GM12878 (cell line): ENCODE measurements around the gene ALDH3B2. TPM values are rescaled to one million over a fixed set of nuclear protein-coding genes. Genes with fewer than 3 reads are reported as not detected.

Experiments used
- ATAC-seq: fragments of 200-7000 bp; cut with Tn5 transposase; 3 replicates; pipeline ENCODE4 v1.9.1; 2020; ENCODE audit warnings: mild to moderate bottlenecking, moderate library complexity
- BruUV-seq: library from RNA; stranded (reverse); fragments of 400-500 nt; replicated peaks from 2 replicates; lab custom pipeline; 2021; lab: Mats Ljungman, UMichigan
- CTCF ChIA-PET: fragments of 300-600 bp; sonication (Branson Sonifier 250); formaldehyde crosslinking; extraction: SDS; loops from one replicate; lab custom pipeline; 2021; ENCODE audit warnings: inconsistent platforms; lab: Yijun Ruan, JAX
- POLR2A ChIA-PET: fragments of 350-600 bp; formaldehyde crosslinking; extraction: SDS; loops from one replicate; lab custom pipeline; 2021; ENCODE audit warnings: inconsistent platforms; lab: Charles Lee
- RAD21 ChIA-PET: fragments of 300-600 bp; sonication (Branson Sonifier 250); formaldehyde crosslinking; loops from one replicate; lab custom pipeline; 2023; ENCODE audit warnings: antibody characterized with exemption; ENCODE audit not compliant: unreplicated experiment; lab: Charles Lee
- SMC1A ChIA-PET: fragments of 300-600 bp; sonication (Branson Sonifier 250); formaldehyde crosslinking; loops from one replicate; lab custom pipeline; 2023; ENCODE audit not compliant: unreplicated experiment, uncharacterized antibody; lab: Charles Lee
- DNase-seq: peaks from one replicate; pipeline ENCODE4 v3.0.0-alpha.2; 2011; ENCODE audit warnings: low read depth, low spot score
- FAIRE-seq: peaks from 3 replicates; lab custom pipeline; 2011; peaks lifted over from hg19 to GRCh38; lab: Jason Lieb, UNC
- H2AFZ ChIP-seq: 2 replicates; pipeline ENCODE4 v1.6.0; 2011; ENCODE audit warnings: low read depth, low read length, control low read depth; ENCODE audit not compliant: control insufficient read depth
- H3K27ac ChIP-seq: 2 replicates; pipeline ENCODE4 v1.5.1; 2011; ENCODE audit warnings: control low read depth; ENCODE audit not compliant: control insufficient read depth, insufficient read depth
- H3K27me3 ChIP-seq, 2 experiments: replicated peaks in 1 of 2; 2 replicates each; pipeline versions ENCODE4 v1.6.0 to v1.6.1; 2011; ENCODE audit warnings: low read length in 1 of 2; ENCODE audit not compliant: control insufficient read depth in 2 of 2, insufficient read depth in 2 of 2
- H3K36me3 ChIP-seq, 2 experiments: 2 replicates each; pipeline ENCODE4 v1.5.1; 2011; ENCODE audit warnings: low read length in 1 of 2; ENCODE audit not compliant: control insufficient read depth in 2 of 2, insufficient read depth in 2 of 2
- H3K4me1 ChIP-seq: 2 replicates; pipeline ENCODE4 v1.6.1; 2011; ENCODE audit warnings: mild to moderate bottlenecking, low read length, moderate library complexity, mixed read lengths; ENCODE audit not compliant: control insufficient read depth, insufficient read depth
- H3K4me2 ChIP-seq: 2 replicates; pipeline ENCODE4 v1.6.0; 2011; ENCODE audit warnings: control low read depth; ENCODE audit not compliant: control insufficient read depth, insufficient read depth
- H3K4me3 ChIP-seq: fragments of 200-600 bp; sonication (generic); 2 replicates; pipeline ENCODE4 v1.5.1; 2016
- H3K79me2 ChIP-seq: 2 replicates; pipeline ENCODE4 v1.6.0; 2011; ENCODE audit warnings: low read length; ENCODE audit not compliant: control insufficient read depth, insufficient read depth
- H3K9ac ChIP-seq: 2 replicates; pipeline ENCODE4 v1.8.0; 2011; ENCODE audit warnings: low read length, control low read depth, mixed read lengths; ENCODE audit not compliant: control insufficient read depth, insufficient read depth
- H3K9me3 ChIP-seq: replicated peaks from 3 replicates; pipeline ENCODE4 v1.5.1; 2011; ENCODE audit warnings: mild to moderate bottlenecking, low read length; ENCODE audit not compliant: control insufficient read depth, insufficient read depth
- H4K20me1 ChIP-seq: 2 replicates; pipeline ENCODE4 v1.6.0; 2011; ENCODE audit not compliant: control insufficient read depth, insufficient read depth
- ATF3 ChIP-seq: IDR thresholded peaks from 2 replicates; pipeline ENCODE4 v1.6.1; 2011; ENCODE audit warnings: low read depth, mild to moderate bottlenecking, low read length, moderate library complexity, borderline replicate concordance; ENCODE audit errors: extremely low read depth
- CBX5 ChIP-seq: sonication (generic); IDR thresholded peaks from 2 replicates; pipeline ENCODE4 v1.6.1; 2016; ENCODE audit warnings: low read depth, moderate library complexity, mild to moderate bottlenecking, inconsistent platforms
- E2F8 ChIP-seq: fragments of 450-650 bp; IDR thresholded peaks from 2 replicates; pipeline ENCODE4 v1.6.1; 2018; ENCODE audit warnings: mild to moderate bottlenecking, low read depth, moderate library complexity; ENCODE audit not compliant: partially characterized antibody
- EGR1 ChIP-seq, 2 experiments: IDR thresholded peaks; 1 replicate in 1 of 2; 2 replicates in 1 of 2; pipeline ENCODE4 v1.6.1; 2011 to 2012; ENCODE audit warnings: low read depth in 2 of 2, low read length in 2 of 2, borderline replicate concordance in 1 of 2, mild to moderate bottlenecking in 1 of 2, moderate library complexity in 1 of 2
- ESRRA ChIP-seq: IDR thresholded peaks from 2 replicates; pipeline ENCODE4 v1.6.1; 2012; ENCODE audit warnings: mild to moderate bottlenecking, low read length, improper control_type of control experiment
- IKZF2 ChIP-seq, 2 experiments: fragments of 450-650 bp; IDR thresholded peaks; 2 replicates each; pipeline ENCODE4 v1.6.1; 2017; ENCODE audit warnings: mild to moderate bottlenecking in 2 of 2, moderate library complexity in 2 of 2
- NBN ChIP-seq: fragments of 450-650 bp; IDR thresholded peaks from 2 replicates; pipeline ENCODE4 v1.6.1; 2016
- POLR2A ChIP-seq: IDR thresholded peaks from 2 replicates; pipeline ENCODE4 v1.6.1; 2011; ENCODE audit warnings: low read depth, mild to moderate bottlenecking, low read length
- RCOR1 ChIP-seq: conservative IDR thresholded peaks from 2 replicates; pipeline ENCODE4 v1.6.1; 2012; ENCODE audit warnings: low read depth, low read length, improper control_type of control experiment
- YY1 ChIP-seq: IDR thresholded peaks from 2 replicates; pipeline ENCODE4 v1.6.1; 2011; ENCODE audit warnings: low read depth, mild to moderate bottlenecking, low read length
- WGBS: methylation state at CpG from one replicate; pipeline ENCODE4 v1.1.6; 2016; ENCODE audit warnings: low lambda C conversion rate; ENCODE audit not compliant: insufficient replicate concordance, insufficient coverage; ENCODE audit errors: missing lambda C conversion rate; 5-methylcytosine and 5-hydroxymethylcytosine counted together
- in situ Hi-C: fragments of 300-500 bp; cut with MboI; formaldehyde crosslinking; loops from 9 replicates; pipeline ENCODE4 v1.14.3; 2018; ENCODE audit warnings: mixed read lengths
- intact Hi-C: fragments of 100-400 bp; cut with micrococcal nuclease; formaldehyde crosslinking; loops from one replicate; pipeline ENCODE4 v1.14.2; 2022; ENCODE audit not compliant: unreplicated experiment
- polyA plus RNA-seq, 11 experiments: library from polyadenylated mRNA; depleted of rRNA in 4 of 11; unstranded in 6 of 11; stranded (reverse) in 5 of 11; fragments of >200 nt; fragmentation: Nextera tagmentation in 4 of 11; fragmentation: Illumina TruSeq in 1 of 11; extraction: Ambion mirVana in 4 of 11; extraction: Trizol in 1 of 11; gene quantifications; 1 replicate in 1 of 11; 2 replicates in 10 of 11; pipeline versions ENCODE4 v1.2.1 to v1.2.3, GENCODE V29; 2011 to 2016; ENCODE audit warnings: inconsistent platforms in 2 of 11, missing spikeins in 2 of 11, low read depth in 1 of 11
- total RNA-seq, 4 experiments: library from RNA; depleted of rRNA in 3 of 4; stranded (reverse); fragments of >200 nt in 3 of 4; fragmentation: Illumina TruSeq in 1 of 4; extraction: Trizol in 1 of 4; gene quantifications; 2 replicates each; pipeline versions ENCODE4 v1.2.1 to v1.2.3, GENCODE V29; 2013 to 2021

Gene ALDH3B2
- total and polyA plus RNA-seq, 10 of the 15 experiments (the other 5 are each of a cell fraction or from before 2014, with no cell fraction given), result 0.09 to 0.17 TPM; not detected in 8

GRCh38 chr11:67664213-67664585 lies 10.2 kb downstream of the ALDH3B2 start:
- Histone ChIP-seq H3K27me3 (peaks cover 0 to 2% of the 10 kb centered on the region in 2 experiments; a peak in 2 of 4 replicates), H3K4me3 (no peak overlapping the region), H4K20me1 (no peaks in the 10 kb centered on the region), H3K9me3 (no peaks in the 10 kb centered on the region; the same call in 2 of the 3 replicates), H3K9ac (no peak overlapping the region), H3K79me2 (no peaks in the 10 kb centered on the region), H2AFZ (no peak overlapping the region), H3K36me3 (no peaks in the 10 kb centered on the region), H3K4me1 (peaks cover 11% of the 10 kb centered on the region), H3K27ac (no peak overlapping the region), H3K4me2 (no peak overlapping the region)
- TF ChIP-seq E2F8 (no peak), ESRRA (no peak), ATF3 (no peak), YY1 (no peak), NBN (no peak), EGR1 (IDR thresholded peaks at IDR 0.05; ENCODE audit: borderline replicate concordance in 1 of 2, low read depth in 2 of 2, low read length in 2 of 2) (no peak), RCOR1 (no peak), IKZF2 (IDR thresholded peaks at IDR 0.05) (no peak), CBX5 (no peak), POLR2A (no peak)
- SMC1A ChIA-PET, result interaction anchor here (0.6 kb wide), 1 partner anchor 15 kb away, joined by 3 read pairs; no protein-coding TSS in a partner anchor
- CTCF ChIA-PET, result interaction anchor here (0.6 to 1.7 kb wide), 2 partner anchors 26 to 27 kb away, joined by 3 to 8 read pairs; no protein-coding TSS in a partner anchor
- DNase-seq (no peak), ATAC-seq (no peak), FAIRE-seq (no peak)
- WGBS, result 59% methylated on average over 16 of the region's 16 CpGs
- no TSS peak for BruUV-seq
- RAD21 ChIA-PET, result no interaction called here
- POLR2A ChIA-PET, result no interaction called here
- in situ Hi-C loops, result no loop called here
- intact Hi-C loops, result no loop called here
